Measurements from ENCODE around the gene CADPS2. TPM values are rescaled to one million over a fixed set of nuclear protein-coding genes. Genes with fewer than 3 reads are reported as not detected.
A peak's percentile ranks its signal among the peaks of the same experiment; 100 is the strongest.

CADPS2 gene
- total and polyA plus RNA-seq, 4 donors, result 5.6 to 41.1 (median 11.0) TPM

- 5% methylated on average over 65 of the region's 65 CpGs for WGBS
- Histone ChIP-seq H3K36me3 (ENCODE audit: control insufficient read depth in 4 of 4, insufficient read depth in 3 of 4, low read depth in 1 of 4, low read length in 3 of 4) (no peaks in the 10 kb centered on the region), H3K27me3 (ENCODE audit: control insufficient read depth in 4 of 4, insufficient read depth in 4 of 4, low read length in 3 of 4) (peaks cover 4 to 52% (median 27%) of the 10 kb centered on the region in 4 donors), H3K9me3 (ENCODE audit: control insufficient read depth in 4 of 4, low read length in 3 of 4) (peaks cover 0 to 8% (median 0%) of the 10 kb centered on the region in 4 donors), H3K4me3 (ENCODE audit: low read depth in 1 of 3, low read length in 3 of 3) (peak overlapping the region in 1 of 3 donors; percentile 49), H3K4me1 (ENCODE audit: control insufficient read depth in 4 of 4, insufficient read depth in 4 of 4, low read length in 3 of 4) (peaks cover 16 to 37% (median 28%) of the 10 kb centered on the region in 4 donors), H3K9ac (ENCODE audit: low read depth in 1 of 2, low read length in 2 of 2) (no peak overlapping the region), H3K27ac (ENCODE audit: low read depth in 1 of 2, low read length in 2 of 2) (no peak overlapping the region)
- no peak for DNase-seq (ENCODE audit: low spot score)
- TF ChIP-seq HNF4G (IDR thresholded peaks at IDR 0.05) (no peak), ZBTB33 (IDR thresholded peaks at IDR 0.05) (no peak), TAF1 (conservative IDR thresholded peaks at IDR 0.05) (no peak), RXRA (IDR thresholded peaks at IDR 0.05) (no peak), EGR1 (IDR thresholded peaks at IDR 0.05; ENCODE audit: low read depth in 2 of 2) (no peak), JUND (IDR thresholded peaks at IDR 0.05) (no peak)
- TF ChIP-seq, protein P1, sequence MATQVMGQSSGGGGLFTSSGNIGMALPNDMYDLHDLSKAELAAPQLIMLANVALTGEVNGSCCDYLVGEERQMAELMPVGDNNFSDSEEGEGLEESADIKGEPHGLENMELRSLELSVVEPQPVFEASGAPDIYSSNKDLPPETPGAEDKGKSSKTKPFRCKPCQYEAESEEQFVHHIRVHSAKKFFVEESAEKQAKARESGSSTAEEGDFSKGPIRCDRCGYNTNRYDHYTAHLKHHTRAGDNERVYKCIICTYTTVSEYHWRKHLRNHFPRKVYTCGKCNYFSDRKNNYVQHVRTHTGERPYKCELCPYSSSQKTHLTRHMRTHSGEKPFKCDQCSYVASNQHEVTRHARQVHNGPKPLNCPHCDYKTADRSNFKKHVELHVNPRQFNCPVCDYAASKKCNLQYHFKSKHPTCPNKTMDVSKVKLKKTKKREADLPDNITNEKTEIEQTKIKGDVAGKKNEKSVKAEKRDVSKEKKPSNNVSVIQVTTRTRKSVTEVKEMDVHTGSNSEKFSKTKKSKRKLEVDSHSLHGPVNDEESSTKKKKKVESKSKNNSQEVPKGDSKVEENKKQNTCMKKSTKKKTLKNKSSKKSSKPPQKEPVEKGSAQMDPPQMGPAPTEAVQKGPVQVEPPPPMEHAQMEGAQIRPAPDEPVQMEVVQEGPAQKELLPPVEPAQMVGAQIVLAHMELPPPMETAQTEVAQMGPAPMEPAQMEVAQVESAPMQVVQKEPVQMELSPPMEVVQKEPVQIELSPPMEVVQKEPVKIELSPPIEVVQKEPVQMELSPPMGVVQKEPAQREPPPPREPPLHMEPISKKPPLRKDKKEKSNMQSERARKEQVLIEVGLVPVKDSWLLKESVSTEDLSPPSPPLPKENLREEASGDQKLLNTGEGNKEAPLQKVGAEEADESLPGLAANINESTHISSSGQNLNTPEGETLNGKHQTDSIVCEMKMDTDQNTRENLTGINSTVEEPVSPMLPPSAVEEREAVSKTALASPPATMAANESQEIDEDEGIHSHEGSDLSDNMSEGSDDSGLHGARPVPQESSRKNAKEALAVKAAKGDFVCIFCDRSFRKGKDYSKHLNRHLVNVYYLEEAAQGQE (IDR thresholded peaks at IDR 0.05), result no peak
- TF ChIP-seq, protein P2, sequence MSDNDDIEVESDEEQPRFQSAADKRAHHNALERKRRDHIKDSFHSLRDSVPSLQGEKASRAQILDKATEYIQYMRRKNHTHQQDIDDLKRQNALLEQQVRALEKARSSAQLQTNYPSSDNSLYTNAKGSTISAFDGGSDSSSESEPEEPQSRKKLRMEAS (IDR thresholded peaks at IDR 0.05), result no peak
- TF ChIP-seq, protein P3, sequence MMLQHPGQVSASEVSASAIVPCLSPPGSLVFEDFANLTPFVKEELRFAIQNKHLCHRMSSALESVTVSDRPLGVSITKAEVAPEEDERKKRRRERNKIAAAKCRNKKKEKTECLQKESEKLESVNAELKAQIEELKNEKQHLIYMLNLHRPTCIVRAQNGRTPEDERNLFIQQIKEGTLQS (IDR thresholded peaks at IDR 0.05), result no peak
Observed at GRCh38 chr7:122305475-122306319, 580.6 kb downstream of the CADPS2 start.

DNA sequence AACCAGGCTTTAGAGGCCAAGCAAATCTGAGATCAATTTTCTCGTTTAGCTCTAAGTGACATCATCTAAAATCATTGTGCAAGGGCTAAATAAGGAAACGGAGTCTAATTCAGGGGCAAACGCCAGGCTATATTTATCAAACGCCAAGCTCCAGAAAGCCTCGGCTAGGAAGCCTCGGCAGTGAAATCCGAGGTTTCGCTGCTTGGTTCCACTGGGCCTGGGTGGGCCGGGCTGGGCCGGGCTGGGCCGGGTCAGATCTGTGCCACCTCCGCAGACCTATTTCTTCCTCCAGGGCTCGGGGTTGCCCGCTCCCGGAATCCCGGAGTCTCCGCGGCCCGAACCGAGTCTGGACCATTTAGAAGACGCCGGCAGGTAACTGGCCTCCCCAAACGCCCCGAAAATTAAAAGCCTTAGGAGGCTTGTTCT is 581.3 kb downstream of the CADPS2 start:
- 2% methylated on average over 24 of the region's 24 CpGs for WGBS
- Histone ChIP-seq H3K9ac (ENCODE audit: low read depth in 1 of 2, low read length in 2 of 2) (no peak overlapping the region), H3K27me3 (ENCODE audit: control insufficient read depth in 4 of 4, insufficient read depth in 4 of 4, low read length in 3 of 4) (peaks cover 4 to 52% (median 31%) of the 10 kb centered on the region in 4 donors), H3K4me3 (ENCODE audit: low read depth in 1 of 3, low read length in 3 of 3) (peak overlapping the region in 2 of 3 donors; percentile 4 to 49), H3K9me3 (ENCODE audit: control insufficient read depth in 4 of 4, low read length in 3 of 4) (peaks cover 0 to 8% (median 1%) of the 10 kb centered on the region in 4 donors), H3K27ac (ENCODE audit: low read depth in 1 of 2, low read length in 2 of 2) (no peak overlapping the region), H3K4me1 (ENCODE audit: control insufficient read depth in 4 of 4, insufficient read depth in 4 of 4, low read length in 3 of 4) (peaks cover 16 to 30% (median 23%) of the 10 kb centered on the region in 4 donors), H3K36me3 (ENCODE audit: control insufficient read depth in 4 of 4, insufficient read depth in 3 of 4, low read depth in 1 of 4, low read length in 3 of 4) (no peaks in the 10 kb centered on the region)
- TF ChIP-seq, protein P1 (IDR thresholded peaks at IDR 0.05), result no peak
- TF ChIP-seq JUND (IDR thresholded peaks at IDR 0.05), result peak in 1 of 2 donors; percentile 17
- TF ChIP-seq YY1 (IDR thresholded peaks at IDR 0.05), result no peak
- TF ChIP-seq HNF4A (conservative IDR thresholded peaks at IDR 0.05), result no peak
- TF ChIP-seq RXRA (IDR thresholded peaks at IDR 0.05), result no peak
- no peak for TF ChIP-seq TAF1 (conservative IDR thresholded peaks at IDR 0.05)
- TF ChIP-seq, protein P4, sequence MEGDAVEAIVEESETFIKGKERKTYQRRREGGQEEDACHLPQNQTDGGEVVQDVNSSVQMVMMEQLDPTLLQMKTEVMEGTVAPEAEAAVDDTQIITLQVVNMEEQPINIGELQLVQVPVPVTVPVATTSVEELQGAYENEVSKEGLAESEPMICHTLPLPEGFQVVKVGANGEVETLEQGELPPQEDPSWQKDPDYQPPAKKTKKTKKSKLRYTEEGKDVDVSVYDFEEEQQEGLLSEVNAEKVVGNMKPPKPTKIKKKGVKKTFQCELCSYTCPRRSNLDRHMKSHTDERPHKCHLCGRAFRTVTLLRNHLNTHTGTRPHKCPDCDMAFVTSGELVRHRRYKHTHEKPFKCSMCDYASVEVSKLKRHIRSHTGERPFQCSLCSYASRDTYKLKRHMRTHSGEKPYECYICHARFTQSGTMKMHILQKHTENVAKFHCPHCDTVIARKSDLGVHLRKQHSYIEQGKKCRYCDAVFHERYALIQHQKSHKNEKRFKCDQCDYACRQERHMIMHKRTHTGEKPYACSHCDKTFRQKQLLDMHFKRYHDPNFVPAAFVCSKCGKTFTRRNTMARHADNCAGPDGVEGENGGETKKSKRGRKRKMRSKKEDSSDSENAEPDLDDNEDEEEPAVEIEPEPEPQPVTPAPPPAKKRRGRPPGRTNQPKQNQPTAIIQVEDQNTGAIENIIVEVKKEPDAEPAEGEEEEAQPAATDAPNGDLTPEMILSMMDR (IDR thresholded peaks at IDR 0.05; ENCODE audit: low read depth, low read length, missing input control), result no peak
- DNase-seq (ENCODE audit: low spot score), result no peak

All from liver (tissue), 9 donors.